Right atrium auricular region (tissue), 2 donors: ENCODE results near the gene LHFPL2. TPM values are rescaled to one million over a fixed set of nuclear protein-coding genes. Genes with fewer than 3 reads are reported as not detected.
A peak's percentile ranks its signal among the peaks of the same experiment; 100 is the strongest.

Experiments used
- DNase-seq: peaks from one replicate; pipeline ENCODE4 v3.0.0-alpha.2; 2019; ENCODE audit warnings: low spot score
- H3K27ac ChIP-seq, 2 donors: fragments of 200-600 bp; sonication (generic); 1 replicate in 1 of 2; 2 replicates in 1 of 2; pipeline ENCODE4 v1.5.1; 2016 to 2019
- H3K27me3 ChIP-seq, 2 donors: fragments of 200-600 bp; sonication (generic); one replicate each; pipeline versions ENCODE4 v1.5.1 to v1.6.0; 2017 to 2019
- H3K36me3 ChIP-seq: fragments of 200-600 bp; sonication (generic); one replicate; pipeline ENCODE4 v1.5.1; 2016
- H3K4me1 ChIP-seq, 2 donors: fragments of 200-600 bp; sonication (generic); one replicate each; pipeline versions ENCODE4 v1.5.1 to v1.6.0; 2017 to 2019
- H3K4me3 ChIP-seq, 2 donors: fragments of 200-600 bp; sonication (generic); 1 replicate in 1 of 2; 2 replicates in 1 of 2; pipeline ENCODE4 v1.5.1; 2017 to 2019; ENCODE audit warnings: mild to moderate bottlenecking in 1 of 2, moderate library complexity in 1 of 2
- H3K9me3 ChIP-seq, 2 donors: fragments of 200-600 bp; sonication (generic); one replicate each; pipeline ENCODE4 v1.5.1; 2019
- total RNA-seq, 2 donors: library from RNA; depleted of rRNA; stranded (reverse); fragments of >200 nt; gene quantifications; one replicate each; pipeline ENCODE4 v1.1.0, GENCODE V29; 2016
- TF ChIP-seq, protein P1 (sequence below), 2 donors: fragments of 200-600 bp; sonication (generic); IDR thresholded peaks; one replicate each; pipeline ENCODE4 v1.5.1; 2019; ENCODE audit warnings: antibody characterized with exemption in 2 of 2

LHFPL2 gene
- total RNA-seq, 2 donors from 2014 or later = 9.9 to 15.9 TPM

DNA sequence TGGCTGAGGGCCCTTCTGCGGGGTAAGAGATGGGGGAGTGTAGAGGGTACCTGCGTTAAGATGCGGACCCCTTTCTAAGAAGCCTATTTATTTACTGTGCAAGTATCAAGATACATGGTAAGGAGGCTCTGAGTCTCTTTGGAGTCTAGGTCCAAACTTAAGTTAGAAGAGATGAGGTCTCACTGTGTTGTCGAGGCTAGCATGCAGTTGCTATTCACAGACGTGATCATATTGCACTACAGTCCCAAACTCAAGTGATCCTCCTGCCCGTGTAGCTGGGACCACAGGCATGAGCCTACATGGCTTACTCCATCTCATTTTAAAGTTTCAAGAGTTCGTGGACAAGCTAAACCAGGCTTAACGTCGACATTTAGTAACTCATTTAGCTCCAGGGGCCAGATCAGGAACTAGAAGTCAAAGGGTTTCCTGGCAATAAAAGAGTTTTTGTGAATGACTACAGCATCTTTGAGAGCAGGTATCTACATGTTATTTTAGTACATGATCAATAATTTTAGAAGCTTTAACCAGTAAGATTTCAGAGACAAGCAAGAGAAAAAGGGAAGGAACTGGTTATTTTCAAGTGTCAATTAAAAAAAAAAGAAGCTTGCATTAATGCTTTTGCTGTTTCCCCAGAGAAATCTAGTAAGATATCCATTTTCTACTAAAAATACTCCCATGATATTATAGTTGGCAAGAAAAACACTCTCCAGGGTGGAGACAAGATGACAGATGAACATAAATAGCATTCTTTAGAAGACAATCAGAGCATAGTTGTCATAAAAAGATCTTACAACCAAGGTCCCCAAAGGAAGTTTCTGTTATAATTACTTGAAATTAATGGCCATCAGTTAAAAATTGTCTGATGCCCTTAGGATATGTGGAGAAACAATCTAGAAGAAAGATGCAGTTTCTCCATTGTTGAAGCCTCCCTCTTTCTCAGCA lies 146.9 kb downstream of the LHFPL2 start:
- Histone ChIP-seq H3K9me3 (no peaks in the 10 kb centered on the region), H3K27me3 (no peaks in the 10 kb centered on the region), H3K27ac (peak overlapping the region in 1 of 2 donors; percentile 6), H3K4me1 (peaks cover 0 to 72% of the 10 kb centered on the region in 2 donors), H3K36me3 (no peaks in the 10 kb centered on the region), H3K4me3 (no peak overlapping the region)
- TF ChIP-seq, protein P1, sequence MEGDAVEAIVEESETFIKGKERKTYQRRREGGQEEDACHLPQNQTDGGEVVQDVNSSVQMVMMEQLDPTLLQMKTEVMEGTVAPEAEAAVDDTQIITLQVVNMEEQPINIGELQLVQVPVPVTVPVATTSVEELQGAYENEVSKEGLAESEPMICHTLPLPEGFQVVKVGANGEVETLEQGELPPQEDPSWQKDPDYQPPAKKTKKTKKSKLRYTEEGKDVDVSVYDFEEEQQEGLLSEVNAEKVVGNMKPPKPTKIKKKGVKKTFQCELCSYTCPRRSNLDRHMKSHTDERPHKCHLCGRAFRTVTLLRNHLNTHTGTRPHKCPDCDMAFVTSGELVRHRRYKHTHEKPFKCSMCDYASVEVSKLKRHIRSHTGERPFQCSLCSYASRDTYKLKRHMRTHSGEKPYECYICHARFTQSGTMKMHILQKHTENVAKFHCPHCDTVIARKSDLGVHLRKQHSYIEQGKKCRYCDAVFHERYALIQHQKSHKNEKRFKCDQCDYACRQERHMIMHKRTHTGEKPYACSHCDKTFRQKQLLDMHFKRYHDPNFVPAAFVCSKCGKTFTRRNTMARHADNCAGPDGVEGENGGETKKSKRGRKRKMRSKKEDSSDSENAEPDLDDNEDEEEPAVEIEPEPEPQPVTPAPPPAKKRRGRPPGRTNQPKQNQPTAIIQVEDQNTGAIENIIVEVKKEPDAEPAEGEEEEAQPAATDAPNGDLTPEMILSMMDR (IDR thresholded peaks at IDR 0.05) = no peak
- no peak for DNase-seq

DNA sequence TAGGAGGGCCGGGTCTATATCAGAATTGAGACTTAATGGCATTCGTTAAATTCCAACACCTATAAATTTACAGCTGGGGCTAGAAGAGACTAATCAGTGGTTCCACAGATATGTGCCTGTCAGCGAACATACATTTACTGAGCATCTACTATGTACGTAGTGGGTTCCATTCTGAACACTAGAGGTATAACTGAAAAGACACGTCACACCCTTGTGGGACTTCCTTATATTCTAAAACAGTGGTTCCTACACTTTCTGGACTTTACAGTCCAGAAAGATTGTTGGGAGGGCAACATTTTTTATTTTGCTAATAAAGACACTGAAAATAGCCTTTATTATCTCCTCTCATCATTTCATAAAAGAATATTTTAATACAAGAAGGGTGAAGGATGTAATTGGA lies 147.7 kb downstream of the LHFPL2 start:
- DNase-seq = no peak
- Histone ChIP-seq H3K27ac (no peak overlapping the region), H3K27me3 (no peaks in the 10 kb centered on the region), H3K9me3 (no peaks in the 10 kb centered on the region), H3K4me1 (peaks cover 0 to 68% of the 10 kb centered on the region in 2 donors), H3K36me3 (no peaks in the 10 kb centered on the region), H3K4me3 (no peak overlapping the region)
- TF ChIP-seq, protein P1 (IDR thresholded peaks at IDR 0.05) = no peak

DNA sequence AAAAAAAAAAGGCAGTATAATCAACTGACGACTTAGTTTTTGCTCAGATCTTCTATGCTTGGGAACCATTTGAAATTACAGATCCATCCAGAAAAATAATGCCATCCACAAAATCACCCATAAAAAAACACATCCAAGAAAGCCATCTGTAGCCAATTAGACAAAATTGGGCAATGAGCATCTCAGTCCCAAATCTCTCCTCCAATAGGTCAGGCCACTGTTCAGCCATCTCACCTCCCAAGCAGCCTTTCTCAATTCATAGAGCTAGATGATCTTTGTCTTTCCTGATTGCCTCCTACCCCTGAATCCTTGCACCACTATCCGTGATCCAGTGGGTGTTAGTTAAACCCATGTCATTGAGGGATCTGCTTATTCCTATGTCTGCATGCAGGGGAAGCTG lies 148.5 kb downstream of the LHFPL2 start:
- no peak for DNase-seq
- no peaks in the 10 kb centered on the region for H3K36me3 ChIP-seq
- H3K9me3 ChIP-seq = no peaks in the 10 kb centered on the region
- no peak overlapping the region for H3K27ac ChIP-seq
- TF ChIP-seq, protein P1 (IDR thresholded peaks at IDR 0.05) = no peak
- H3K4me1 ChIP-seq = peaks cover 0 to 60% of the 10 kb centered on the region in 2 donors
- no peak overlapping the region for H3K4me3 ChIP-seq
- no peaks in the 10 kb centered on the region for H3K27me3 ChIP-seq

DNA sequence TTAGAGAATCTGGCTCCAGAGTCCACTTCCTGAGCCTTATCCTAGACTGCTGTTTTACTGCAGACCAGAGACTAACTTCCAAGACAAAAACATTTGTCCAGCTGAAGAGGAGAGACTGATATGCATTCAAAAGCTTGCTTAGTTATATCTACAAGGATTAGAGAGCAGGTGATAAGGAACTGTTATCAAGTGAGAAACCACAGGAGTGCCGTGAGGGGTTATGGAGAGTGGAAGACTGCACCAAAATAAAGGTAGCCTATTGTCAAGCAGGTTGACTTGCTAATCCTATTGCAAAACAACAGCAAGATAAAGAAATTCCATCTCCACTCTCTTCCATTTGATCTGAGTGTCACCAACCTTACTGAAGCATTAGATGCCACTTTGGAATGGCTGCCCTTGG lies 149.1 kb downstream of the LHFPL2 start:
- no peaks in the 10 kb centered on the region for H3K27me3 ChIP-seq
- H3K4me3 ChIP-seq = no peak overlapping the region
- no peaks in the 10 kb centered on the region for H3K9me3 ChIP-seq
- no peak overlapping the region for H3K27ac ChIP-seq
- no peak for DNase-seq
- peaks cover 0 to 54% of the 10 kb centered on the region in 2 donors for H3K4me1 ChIP-seq
- TF ChIP-seq, protein P1 (IDR thresholded peaks at IDR 0.05) = no peak
- no peaks in the 10 kb centered on the region for H3K36me3 ChIP-seq

DNA sequence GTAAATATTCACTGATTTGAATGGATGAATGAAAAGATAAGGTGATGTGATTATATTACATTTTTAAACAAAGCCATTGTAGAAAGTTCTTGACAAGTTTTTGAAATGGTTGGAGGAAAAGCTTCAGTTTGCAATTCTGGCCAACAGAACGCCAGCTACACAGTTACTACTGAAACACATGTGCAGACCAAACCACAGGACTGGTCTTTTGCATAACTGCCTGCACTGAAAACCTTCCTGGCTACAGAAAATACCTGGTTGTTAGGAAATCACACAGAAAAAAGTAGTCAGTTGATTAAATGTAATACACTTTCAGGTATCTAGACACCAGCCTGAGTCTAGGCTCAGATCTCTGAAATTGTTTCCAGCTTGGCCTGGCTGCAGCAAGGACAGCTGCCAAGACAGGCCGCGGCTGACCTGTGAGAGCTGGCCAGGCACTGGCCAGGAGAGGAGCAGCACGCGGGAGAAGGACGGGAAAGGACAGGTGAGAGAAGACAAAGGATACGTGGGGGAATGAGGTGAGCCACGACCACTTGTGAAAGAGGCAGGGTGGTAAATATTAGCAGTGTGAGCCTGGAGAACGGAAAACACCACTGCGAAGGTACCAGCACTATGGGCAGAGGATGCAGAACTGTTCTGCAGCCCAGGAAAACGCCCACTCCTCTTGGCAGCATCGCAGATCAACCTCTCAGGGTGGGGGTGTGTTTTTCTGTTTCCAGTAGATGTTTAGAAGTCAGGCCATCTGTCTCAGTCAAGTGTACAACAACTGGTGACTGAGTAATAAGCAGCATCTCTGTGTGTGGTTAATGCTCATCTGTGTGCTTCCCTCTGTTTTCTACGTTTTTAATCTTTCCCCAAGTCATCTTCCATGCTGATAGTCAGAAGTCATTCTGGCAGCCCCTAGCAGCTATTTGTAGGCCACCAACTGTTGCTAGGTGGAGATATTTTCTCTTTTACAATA lies 150.7 kb downstream of the LHFPL2 start:
- TF ChIP-seq, protein P1 (IDR thresholded peaks at IDR 0.05) = no peak
- Histone ChIP-seq H3K4me1 (peaks cover 0 to 47% of the 10 kb centered on the region in 2 donors), H3K36me3 (no peaks in the 10 kb centered on the region), H3K27ac (no peak overlapping the region), H3K4me3 (no peak overlapping the region), H3K9me3 (no peaks in the 10 kb centered on the region), H3K27me3 (no peaks in the 10 kb centered on the region)
- DNase-seq = peak; percentile 42
